NCI-H1092 (cell line): ENCODE data around the gene CXCL6.

Source experiments
- DNase-seq: peaks from one replicate; lab custom pipeline; 2025; lab: John Stamatoyannopoulos, UW

Gene CXCL6

GRCh38 chr4:73868206-73869129, 32.0 kb downstream of the CXCL6 start:
- no peak for DNase-seq

DNA sequence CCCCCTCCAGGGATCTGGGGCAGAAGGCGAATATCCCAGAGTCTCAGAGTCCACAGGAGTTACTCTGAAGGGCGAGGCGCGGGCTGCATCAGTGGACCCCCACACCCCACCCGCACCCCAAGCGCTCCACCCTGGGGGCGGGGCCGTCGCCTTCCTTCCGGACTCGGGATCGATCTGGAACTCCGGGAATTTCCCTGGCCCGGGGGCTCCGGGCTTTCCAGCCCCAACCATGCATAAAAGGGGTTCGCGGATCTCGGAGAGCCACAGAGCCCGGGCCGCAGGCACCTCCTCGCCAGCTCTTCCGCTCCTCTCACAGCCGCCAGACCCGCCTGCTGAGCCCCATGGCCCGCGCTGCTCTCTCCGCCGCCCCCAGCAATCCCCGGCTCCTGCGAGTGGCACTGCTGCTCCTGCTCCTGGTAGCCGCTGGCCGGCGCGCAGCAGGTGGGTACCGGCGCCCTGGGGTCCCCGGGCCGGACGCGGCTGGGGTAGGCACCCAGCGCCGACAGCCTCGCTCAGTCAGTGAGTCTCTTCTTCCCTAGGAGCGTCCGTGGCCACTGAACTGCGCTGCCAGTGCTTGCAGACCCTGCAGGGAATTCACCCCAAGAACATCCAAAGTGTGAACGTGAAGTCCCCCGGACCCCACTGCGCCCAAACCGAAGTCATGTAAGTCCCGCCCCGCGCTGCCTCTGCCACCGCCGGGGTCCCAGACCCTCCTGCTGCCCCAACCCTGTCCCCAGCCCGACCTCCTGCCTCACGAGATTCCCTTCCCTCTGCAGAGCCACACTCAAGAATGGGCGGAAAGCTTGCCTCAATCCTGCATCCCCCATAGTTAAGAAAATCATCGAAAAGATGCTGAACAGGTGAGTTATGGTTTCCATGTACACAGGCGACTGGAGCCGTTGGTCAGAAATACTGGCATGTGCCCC, 32.9 kb downstream of the CXCL6 start, which contains the start of gene CXCL1:
Gene CXCL1, plus strand, starts transcription at position 264 of the 926 bp plus-strand sequence. Its CDS starts 78 bp downstream, at position 342.
- no peak for DNase-seq

- no peak for DNase-seq
Measured at GRCh38 chr4:73870260-73870659, 33.8 kb downstream of the CXCL6 start.

DNA sequence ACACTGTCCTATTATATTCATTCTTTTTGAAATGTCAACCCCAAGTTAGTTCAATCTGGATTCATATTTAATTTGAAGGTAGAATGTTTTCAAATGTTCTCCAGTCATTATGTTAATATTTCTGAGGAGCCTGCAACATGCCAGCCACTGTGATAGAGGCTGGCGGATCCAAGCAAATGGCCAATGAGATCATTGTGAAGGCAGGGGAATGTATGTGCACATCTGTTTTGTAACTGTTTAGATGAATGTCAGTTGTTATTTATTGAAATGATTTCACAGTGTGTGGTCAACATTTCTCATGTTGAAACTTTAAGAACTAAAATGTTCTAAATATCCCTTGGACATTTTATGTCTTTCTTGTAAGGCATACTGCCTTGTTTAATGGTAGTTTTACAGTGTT, 34.3 kb downstream of the CXCL6 start:
- DNase-seq = no peak

DNA sequence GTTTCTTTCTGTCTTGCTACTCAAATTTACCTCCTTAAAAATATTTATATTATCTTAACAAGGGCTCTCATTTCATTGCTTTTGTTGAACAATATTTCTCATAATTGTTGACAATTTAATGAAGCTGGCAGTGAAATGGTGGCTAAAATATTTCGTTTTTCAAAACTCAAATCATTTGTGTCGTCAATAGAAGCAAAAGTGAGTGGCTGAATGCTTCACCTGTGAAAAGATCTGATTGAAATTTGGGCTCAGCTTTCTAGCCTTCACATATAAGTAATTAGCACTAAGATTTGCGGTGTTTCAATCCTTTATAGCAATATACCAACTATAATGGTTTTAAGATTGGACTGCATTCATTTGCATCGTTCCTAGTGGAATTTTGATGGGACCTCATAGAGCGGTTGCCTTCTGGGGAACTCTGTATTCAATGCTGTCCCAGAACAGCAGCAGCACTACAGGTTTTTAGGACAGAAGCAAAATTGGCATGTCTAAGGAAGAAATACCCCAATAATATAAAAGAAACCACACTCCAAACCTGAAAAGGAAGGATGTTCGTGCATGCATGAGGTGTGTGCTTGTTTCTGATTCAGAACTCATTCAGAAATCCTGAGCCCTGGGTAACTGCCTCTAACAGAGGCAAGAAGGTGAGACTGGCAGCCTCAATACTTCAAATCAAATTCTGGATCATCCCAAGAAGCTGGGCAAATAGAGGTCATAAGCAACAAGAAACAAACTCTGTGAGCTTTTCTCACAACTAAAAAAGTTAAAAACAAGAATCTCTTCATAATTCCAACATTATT, 35.2 kb downstream of the CXCL6 start:
- no peak for DNase-seq

GRCh38 chr4:73872316-73873108, 36.0 kb downstream of the CXCL6 start:
- no peak for DNase-seq

- no peak for DNase-seq
Measured at GRCh38 chr4:73874386-73874785, 37.9 kb downstream of the CXCL6 start.

GRCh38 chr4:73875401-73875800, 38.9 kb downstream of the CXCL6 start:
- DNase-seq = no peak

GRCh38 chr4:73883306-73883705, 46.8 kb downstream of the CXCL6 start:
- no peak for DNase-seq

DNA sequence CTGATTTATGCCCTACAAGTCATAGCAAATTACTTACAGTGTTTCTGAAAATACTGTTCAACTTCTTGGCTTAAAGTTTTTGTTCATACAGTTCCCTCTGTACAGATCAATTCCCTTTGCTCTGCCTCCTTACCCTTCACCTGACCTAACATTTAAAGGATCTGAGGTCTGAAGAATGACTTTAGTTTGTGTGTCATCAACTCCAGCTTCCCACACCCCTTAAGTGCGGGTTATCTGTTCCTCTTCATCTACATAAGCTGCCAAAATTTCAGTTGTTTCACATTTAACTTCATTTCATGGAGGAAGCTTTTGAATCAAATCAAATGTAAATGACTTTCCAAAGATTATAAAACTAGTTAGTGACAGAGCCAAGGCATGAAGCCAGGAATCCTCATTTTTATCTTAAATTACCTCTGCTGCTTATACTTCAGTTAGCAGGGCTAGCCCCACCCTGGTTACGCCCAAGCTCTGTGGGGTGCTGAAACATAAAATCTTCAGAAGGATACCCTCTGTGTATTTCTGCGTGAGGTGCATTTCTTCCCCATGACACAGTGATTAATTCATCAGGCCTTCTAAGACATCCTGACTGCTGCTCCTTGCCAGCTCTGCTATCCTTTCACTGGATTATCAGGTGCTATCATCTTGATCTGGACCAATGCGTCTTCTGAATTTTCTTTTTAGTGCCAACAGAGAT, 49.2 kb downstream of the CXCL6 start:
- no peak for DNase-seq
